AML-193 (cell line): ENCODE measurements around the gene SIM1.

Source experiments
- DNase-seq, 2 experiments: peaks; one replicate each; lab custom pipeline; 2025; lab: John Stamatoyannopoulos, UW

SIM1 gene

DNA sequence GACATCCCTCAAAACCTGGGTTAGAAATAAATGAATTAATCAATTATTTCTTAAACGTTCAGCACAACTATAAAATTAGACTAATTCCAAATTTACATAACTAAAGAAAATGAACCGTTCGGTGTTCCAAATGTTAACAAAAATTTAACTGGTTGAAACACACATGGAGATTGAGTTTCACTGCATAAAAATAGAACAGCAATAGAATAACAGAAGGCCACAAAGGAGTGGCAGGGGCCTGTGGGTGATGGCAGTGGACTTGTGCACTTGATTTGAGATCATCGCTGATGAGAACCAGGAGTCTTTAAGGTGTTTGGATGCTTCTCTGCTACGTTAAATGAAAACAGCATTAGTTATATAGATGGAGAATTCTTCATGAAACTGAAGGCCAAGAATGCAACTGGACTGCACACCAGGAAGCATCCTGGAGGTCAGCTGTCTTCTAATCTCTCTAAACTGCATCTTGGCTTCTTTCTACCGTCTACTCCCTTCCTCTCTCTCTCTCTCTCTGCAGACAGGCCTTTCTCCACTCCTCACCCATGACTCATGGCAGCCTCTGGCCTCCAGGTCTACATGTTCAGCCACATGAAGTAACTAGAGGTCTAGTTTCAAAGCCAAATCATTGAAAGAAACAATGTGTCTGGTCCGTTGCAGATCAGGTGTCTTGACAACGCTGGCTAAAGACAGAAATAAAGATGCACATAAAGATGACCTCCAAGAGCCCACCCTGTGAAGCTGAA, 111.3 kb downstream of the SIM1 start:
- no peak for DNase-seq

GRCh38 chr6:100350139-100350538, 114.6 kb downstream of the SIM1 start:
- DNase-seq, result no peak

GRCh38 chr6:100349366-100349765, 115.4 kb downstream of the SIM1 start:
- DNase-seq, result no peak

- peak; percentile 85 to 91 for DNase-seq
These were observed 116.7 kb downstream of the SIM1 start for GRCh38 chr6:100347901-100348550.

GRCh38 chr6:100346828-100347227, 117.9 kb downstream of the SIM1 start:
- DNase-seq, result no peak

GRCh38 chr6:100346203-100346602, 118.5 kb downstream of the SIM1 start:
- no peak for DNase-seq

DNA sequence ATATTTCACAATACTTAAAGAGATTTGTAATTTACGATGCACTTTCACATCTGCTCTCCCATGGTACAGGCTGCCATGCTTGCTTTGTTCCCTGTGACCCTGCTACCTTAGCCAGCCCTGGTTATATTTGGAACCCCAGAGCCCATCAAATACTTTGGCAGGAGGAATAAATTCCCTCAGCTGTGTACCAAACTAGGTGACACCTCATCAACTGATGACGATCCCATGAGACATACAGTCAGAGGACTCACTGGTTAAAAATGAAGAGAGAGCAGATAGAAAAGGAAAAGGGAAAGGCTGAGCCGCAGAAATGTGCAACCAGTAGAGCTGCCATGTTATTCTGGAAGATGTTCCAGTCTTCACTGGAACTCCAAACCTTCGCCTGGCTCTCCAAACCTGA, 120.0 kb downstream of the SIM1 start:
- no peak for DNase-seq

DNA sequence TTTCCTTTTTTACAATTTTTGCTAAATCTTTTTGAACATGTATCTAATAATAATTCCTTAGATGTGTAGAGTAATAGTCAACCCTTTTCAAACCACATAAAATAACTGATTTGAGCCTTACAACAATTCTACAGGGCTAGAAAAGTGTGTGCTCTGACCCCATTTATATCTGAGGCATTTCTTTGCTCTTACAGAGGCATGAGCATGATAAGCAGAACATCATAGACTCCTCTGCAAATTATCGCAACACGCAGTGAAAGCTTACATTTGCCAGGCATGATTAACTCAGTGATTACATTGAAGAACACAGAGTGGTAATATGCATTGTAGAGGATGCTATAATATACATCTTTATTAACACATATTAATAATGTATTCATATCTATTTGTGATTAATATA, 120.4 kb downstream of the SIM1 start:
- DNase-seq, result no peak

DNA sequence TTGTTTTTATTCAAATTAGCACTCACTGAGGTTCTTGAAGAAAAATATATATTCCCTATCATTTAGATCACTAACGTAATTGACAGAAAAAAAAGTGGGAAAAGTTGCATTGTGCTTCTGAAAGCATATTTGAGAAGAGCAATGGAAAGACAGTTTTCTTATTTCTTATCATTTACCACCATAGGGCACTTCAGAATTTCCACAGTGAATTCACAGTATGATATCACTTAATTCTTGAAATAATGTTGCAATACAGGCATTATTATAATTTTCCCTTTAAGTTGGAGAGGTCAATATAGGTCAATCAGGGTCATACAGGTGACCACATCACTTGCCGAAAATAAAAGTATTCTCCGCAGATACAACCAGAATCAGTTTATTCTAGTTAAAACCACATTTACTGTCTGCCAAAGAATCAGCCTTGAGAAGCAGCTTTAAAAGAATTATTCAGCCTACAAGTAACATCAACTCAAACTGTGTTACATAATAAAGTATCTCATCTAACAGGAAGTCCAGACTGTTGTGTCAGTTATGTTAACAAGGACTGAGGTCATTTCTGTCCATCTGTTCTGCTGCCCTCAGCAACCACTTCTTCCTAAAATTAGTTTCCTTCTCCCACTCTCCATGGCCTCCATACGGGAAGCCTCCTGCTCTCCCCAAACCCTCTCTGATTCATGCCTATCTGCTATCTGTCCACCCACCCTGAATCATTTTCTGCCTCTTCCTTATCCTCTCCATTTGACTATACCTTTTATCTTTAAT, 121.2 kb downstream of the SIM1 start:
- peak; percentile 95 to 96 for DNase-seq

GRCh38 chr6:100342830-100343229, 121.9 kb downstream of the SIM1 start:
- DNase-seq, result no peak

- DNase-seq, result no peak
These were observed 125.0 kb downstream of the SIM1 start for GRCh38 chr6:100339574-100340255.

DNA sequence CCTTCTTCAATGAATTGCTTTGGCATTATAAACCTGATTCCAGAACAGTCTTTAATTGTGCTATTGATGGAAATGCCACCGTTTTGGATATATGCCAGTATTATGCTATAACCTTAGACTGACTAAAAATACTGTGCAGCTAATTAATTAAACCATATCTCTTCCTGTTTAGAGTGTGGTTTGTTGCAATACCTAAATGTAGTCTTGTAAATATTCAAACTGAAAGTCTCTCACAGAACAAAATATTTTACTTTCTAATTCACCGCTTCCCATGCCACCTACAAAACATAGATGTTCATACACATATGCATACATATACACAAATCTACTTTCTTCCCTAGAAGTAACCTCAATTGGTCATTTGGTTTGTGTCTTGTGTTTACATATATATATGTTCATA, 126.6 kb downstream of the SIM1 start:
- no peak for DNase-seq

DNA sequence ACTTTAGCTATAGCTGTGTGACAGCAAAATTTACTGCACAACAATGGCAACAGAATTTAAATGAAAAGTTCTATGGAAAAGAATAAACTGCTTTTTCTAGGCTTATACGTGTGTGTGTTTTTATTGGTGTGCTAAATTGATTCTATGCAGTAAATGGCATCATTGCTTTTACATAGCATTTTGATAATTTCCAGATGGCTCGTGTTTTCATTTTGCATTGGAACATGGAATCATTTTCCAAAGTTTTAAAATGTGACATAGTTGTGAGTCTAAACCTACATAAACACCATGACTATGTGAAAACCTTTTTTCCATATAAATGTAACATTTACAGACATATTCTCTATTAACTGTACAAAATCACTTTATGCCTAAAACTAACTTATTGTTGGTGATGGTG, 127.8 kb downstream of the SIM1 start:
- DNase-seq, result no peak

DNA sequence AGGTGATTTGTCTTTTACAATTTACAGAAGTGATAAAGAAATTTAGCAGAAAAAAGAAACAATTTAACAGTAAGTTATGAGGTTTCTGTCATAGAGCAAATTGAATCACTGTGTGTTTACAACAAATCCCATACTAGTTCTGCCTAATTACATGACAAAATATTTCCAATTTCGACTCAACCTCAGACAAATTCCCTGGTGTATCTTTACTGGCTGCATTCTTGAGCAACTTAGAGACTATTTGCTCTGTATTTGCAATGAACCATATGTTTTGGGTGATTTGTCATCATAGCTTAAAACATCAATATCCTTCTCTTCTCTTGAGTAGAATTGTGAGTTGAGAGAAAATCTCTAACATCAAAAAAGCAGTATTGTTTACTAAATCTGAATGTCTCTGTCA, 128.7 kb downstream of the SIM1 start:
- DNase-seq, result no peak
